IPS-11a (cell line): ENCODE data around the gene MED29.

ENCODE experiments used
- H3K4me3 ChIP-seq: one replicate; pipeline ENCODE4 v1.5.1; 2013; ENCODE audit warnings: low read depth, low read length, control low read depth

MED29 gene

DNA sequence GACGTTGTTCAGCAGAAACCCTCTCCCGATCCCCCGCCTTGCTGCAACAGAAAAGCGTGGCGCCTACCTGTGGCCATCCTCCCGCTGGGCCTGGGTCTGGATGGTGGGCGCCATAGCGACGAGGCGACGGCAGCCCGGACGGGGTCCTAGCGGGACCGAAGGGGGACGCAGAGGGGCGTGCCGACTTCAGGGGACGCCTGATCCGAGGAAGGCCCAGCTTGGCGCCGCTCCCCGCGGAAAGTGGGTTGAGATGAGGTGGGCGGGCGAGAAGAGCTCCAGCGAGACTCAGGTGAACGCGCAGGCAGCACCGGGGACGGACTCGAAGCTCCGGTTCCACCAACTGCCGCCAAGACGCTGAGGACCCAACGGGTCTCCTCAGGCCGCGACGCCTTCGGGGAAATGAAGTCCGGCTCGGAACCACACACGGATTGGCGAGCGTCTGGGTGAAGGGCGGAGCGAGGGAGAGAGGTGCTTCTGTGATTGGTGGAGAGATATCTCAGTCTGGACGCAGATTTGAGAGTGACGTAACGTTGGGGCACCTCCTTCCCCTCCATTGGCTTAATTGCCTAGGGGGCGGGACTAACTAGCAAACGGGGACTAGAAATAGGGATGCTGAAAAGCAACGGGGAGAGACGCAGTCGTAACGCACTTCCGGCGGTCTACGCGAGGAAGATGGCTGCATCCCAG, at the start of gene MED29, which contains the start of gene PAF1:
Gene MED29, plus strand, starts transcription at position 628 of the 687 bp plus-strand sequence. Its CDS starts 45 bp downstream, at position 673.
Gene PAF1, minus strand, starts transcription at position 356 of the 687 bp plus-strand sequence. Its CDS starts 242 bp downstream, at position 114.
- peak within 1 kb of the TSS; percentile 91 for H3K4me3 ChIP-seq

- H3K4me3 ChIP-seq = peak within 1 kb of the TSS; percentile 98
Observed at GRCh38 chr19:39341719-39342604, 49.2 kb upstream of the MED29 start, which contains the start of gene SAMD4B. SAMD4B (plus strand) TSS chr19:39342421; CDS start chr19:39356894, 14,473 bp downstream.

DNA sequence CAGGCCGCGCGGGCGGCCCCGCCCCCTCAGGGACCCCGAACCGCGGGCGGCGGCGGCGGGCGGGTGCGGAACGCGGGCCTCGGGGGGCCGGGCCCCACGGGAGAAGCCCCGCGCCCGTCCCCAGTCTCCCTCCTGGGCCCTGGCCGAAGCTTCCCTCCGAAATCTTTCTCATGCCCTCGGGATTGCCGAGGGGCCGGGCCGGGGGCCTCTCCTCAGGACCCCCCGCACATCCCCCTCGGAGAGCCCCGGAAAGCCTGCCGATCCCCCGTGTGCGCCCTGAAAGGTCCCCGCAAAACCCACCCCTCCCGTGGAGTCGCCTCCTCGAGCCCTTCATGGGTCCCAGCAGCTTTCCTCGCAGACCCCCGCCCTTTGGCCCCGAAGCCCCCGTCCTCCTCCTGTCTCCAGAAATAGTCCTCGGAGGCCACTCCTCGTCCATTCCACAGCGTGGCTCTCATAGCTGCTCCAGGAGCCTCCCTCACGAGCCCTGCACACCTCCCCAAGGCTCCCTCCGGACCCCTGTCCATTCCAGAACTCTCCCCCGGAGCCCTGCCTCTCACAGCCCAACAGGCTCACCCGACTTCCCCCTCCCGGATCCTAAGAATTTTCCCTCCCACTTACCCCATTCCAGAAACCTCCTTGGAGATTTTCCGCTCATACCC, 48.4 kb upstream of the MED29 start:
- peak overlapping the region; percentile 70 for H3K4me3 ChIP-seq

- no peak overlapping the region for H3K4me3 ChIP-seq
Observed at GRCh38 chr19:39345956-39346355, 45.2 kb upstream of the MED29 start.

GRCh38 chr19:39347332-39348164, 43.6 kb upstream of the MED29 start:
- H3K4me3 ChIP-seq = no peak overlapping the region

DNA sequence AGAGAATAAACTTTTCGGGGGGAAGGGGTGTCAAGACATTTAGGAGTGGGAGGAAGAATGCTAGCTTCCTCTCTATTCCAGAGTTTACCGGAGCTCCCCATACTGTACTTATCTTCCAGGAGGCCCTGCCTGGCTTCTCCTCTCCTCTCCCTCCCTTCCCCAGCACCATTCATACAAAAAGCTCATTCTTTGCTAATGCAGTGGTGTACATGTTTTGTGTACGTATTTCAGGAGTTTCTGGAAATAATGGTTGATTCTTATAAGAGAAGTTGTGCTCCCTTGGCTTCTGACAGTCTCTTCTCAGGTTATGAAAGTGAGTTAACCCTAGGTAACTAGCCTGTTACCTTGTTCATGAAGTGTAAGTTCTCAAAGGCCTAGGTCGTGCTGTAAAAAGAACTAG, 41.9 kb upstream of the MED29 start:
- H3K4me3 ChIP-seq = no peak overlapping the region

DNA sequence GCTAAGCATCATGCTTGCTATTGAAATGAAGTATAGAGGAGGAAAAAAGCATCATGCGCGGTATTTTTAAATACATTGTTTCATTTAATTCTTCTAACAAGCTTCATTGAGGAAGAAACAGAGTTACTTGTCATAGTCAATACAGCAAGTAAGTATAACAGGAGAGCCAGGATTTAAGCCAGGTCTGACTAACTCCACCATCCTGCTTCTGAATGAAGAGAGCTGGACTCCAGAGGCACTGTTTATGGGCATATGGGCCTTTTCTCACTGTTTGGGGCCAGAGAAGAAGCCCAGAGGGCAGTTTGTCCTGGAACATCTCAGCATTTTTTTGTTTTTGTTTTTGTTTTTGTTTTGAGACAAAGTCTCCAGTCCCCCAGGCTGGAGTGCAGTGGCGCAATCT, 41.0 kb upstream of the MED29 start:
- no peak overlapping the region for H3K4me3 ChIP-seq

GRCh38 chr19:39351537-39352064, 39.6 kb upstream of the MED29 start:
- no peak overlapping the region for H3K4me3 ChIP-seq

- H3K4me3 ChIP-seq = no peak overlapping the region
Observed at GRCh38 chr19:39352381-39353255, 38.6 kb upstream of the MED29 start.

DNA sequence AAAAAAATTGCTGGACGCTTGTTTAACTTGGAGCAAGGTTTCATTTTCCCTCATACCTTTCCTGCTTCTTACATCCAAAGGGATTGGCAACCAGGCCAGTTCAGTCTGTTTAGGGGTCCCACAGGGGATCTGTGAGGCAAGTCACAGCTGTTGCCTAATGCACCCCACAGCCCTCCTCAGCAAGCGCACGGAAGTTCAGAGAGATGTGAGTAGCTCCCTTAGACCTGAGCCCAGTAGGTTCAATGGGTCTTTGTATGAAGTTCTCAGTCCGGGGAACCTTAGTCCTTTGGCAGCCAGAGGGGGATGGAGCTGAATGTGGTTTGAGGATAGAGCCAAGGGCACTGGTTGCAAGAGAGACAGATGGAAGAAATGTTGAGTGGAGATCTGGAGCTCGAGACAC, 35.9 kb upstream of the MED29 start:
- no peak overlapping the region for H3K4me3 ChIP-seq

DNA sequence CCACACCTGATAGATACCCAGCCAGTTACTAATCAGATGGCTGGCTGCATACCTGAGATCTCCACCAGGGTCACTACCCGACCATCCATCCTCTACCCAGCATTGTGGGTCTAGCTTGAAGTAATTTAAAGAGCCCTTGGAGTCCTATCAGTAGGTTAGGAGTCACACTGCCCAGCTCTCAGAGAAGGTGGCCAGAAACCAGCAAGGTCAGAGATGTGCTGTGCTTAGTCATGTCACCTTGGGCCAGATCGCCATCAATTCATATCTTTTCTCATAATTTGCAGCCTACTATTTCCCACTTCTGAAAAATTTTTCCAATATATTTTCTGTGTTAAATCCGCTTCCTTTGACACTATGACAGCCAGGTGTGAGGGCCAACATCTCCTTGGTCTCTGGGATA, 35.1 kb upstream of the MED29 start:
- H3K4me3 ChIP-seq = no peak overlapping the region

DNA sequence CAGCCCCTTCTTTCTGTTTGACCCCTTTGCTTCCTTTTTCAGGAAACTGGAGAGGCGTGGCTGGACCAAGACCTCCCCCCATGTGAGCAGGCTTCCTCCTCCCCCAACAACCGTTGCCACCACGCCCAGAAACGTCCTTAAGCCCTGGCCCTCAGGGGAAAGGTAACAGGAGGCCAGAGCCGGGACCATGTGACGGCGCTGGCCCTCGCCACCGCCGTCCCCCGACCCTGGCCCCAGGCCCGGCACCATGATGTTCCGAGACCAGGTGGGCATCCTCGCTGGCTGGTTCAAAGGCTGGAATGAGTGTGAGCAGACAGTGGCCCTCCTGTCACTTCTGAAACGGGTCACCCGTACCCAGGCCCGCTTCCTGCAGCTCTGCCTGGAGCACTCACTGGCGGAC, 34.5 kb upstream of the MED29 start:
- no peak overlapping the region for H3K4me3 ChIP-seq

- H3K4me3 ChIP-seq = no peak overlapping the region
Observed at GRCh38 chr19:39359026-39359425, 32.2 kb upstream of the MED29 start.

DNA sequence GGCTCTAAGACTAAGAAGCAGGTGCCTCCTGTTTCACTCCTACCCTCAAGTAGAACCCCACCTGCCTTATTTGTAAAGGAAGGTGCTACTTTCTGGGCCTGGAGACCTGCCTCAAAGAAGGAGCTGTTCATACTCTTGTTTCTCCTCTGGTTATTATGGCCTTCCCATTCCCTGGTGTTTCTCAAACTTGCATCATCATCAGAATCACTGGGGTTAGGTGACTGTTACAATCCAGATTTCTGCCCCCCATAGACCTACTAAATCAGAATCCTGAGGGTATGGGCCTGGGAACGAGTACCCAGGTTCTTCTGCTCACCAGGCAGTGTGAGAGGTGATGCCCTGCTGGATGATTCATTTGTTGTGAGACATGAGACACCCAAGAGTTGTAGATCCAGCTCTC, 30.6 kb upstream of the MED29 start:
- H3K4me3 ChIP-seq = no peak overlapping the region

GRCh38 chr19:39362682-39363657, 28.2 kb upstream of the MED29 start:
- H3K4me3 ChIP-seq = no peak overlapping the region

GRCh38 chr19:39363901-39364457, 27.2 kb upstream of the MED29 start:
- H3K4me3 ChIP-seq = no peak overlapping the region

DNA sequence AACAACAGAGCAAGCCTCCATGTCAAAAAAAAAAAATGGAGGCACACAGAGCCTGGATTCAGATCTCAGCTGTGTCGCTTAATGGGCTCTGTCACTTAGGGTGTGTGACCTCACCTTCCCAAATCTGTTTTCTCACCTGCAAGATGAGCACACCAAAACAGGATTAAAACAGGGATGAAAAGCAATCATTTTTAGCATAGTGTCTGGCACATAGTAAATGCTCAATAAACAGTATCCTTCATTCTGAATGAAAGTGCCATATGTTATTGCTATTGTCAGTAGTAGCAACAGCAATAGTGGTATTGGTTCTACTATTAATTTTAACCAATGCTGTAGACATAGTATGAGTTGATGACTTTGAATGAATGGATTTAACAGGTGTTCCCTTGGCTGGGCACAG, 25.6 kb upstream of the MED29 start:
- H3K4me3 ChIP-seq = no peak overlapping the region

DNA sequence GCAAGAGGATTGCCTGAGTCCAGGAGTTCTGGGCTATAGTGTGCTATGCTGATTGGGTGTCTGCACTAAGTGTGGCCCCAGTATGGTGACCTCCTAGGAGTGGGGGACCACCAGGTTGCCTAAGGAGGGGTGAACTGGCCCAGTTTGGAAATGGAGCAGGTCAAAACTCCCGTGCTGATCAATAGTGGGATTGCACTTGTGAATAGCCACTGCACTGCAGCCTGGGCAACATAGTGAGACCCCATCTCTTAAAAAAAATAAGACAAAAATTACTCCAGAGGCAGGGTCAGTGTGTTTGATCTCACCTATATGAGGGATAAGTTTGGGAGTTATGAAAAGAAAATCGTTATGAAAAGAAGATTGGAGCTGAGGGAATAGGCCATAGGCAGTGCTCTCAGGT, 22.0 kb upstream of the MED29 start:
- H3K4me3 ChIP-seq = no peak overlapping the region
